NCI-H2171 treated with DMSO at 0.1 percent for 48 hours (cell line): ENCODE results near the gene UBA6.

Experiments used
- DNase-seq: peaks from one replicate; lab custom pipeline; 2025; lab: John Stamatoyannopoulos, UW

The UBA6 gene

DNA sequence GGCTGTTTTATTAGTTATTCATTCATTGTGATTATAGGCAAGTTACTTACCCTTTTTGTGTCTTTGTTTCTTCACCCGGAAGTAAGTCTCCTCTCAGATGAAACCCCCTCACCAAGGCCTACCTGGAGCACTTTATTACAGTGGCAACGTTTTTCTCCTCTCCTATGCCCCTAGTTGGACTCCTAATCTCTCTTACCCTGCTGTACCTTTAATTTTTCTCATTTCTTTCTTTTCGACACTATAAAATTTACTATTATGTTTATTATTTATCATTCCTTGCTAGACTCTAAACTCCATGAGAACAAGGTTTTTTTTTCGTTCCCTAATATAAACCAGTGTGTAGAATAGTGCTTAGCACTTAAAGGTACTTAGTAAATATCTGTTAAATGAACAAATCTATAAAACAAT, 124.9 kb downstream of the UBA6 start:
- no peak for DNase-seq

DNA sequence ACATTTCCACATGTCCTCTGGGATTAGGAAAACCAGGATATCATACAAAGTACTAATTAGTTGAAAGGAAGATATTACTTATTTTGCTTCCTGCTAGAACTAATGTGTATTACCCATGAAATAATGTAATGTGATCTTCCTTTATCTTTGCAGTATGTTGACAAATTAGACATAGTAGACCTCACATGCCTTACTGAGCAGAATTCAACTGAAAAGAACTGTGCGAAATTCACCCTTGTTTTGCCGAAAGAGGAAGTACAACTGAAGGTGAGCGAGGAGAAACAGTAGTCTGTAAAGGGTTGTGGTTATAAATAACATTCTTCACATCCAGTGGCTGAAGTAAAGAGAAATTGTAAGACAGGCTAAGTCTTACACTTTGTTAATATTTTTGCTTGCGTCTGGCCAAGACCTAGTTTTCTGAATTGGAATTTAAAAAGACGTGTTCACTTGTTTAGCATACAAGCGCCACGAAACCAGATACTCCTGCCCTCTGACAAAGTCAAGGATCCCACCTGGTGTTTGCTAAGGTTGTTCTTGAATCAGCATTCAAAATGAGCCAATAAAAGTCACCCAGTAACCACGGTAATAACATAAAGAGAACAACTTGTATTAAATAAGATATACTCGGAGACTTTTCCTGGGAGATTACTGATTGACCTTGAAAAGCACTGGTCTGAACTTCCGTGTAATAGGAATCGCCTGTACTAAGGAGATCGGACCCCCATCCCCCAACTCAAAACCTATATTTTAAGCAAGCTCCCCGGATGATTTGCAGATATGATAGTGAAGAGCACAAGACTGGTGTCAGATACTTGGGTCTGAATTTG, 125.5 kb downstream of the UBA6 start:
- peak; percentile 83 for DNase-seq

DNA sequence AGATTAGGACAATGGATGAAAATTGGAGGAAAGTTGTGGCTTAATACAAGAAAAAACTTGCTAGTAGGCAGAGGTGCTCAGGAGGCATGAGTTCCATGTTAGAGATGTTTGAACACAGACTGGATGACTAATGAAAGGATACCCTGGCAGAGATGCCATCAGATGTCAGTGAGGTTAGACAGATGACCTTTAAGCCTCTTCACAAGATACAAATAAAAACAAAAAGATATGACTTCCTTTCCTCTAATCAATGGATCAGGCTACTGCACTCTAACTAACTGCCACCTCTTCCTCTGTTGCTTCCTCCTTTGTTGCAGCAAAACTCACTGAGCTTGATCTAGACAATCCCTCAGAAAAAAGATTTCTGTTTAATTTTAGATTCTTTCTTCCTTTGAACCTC, 127.8 kb downstream of the UBA6 start:
- no peak for DNase-seq

DNA sequence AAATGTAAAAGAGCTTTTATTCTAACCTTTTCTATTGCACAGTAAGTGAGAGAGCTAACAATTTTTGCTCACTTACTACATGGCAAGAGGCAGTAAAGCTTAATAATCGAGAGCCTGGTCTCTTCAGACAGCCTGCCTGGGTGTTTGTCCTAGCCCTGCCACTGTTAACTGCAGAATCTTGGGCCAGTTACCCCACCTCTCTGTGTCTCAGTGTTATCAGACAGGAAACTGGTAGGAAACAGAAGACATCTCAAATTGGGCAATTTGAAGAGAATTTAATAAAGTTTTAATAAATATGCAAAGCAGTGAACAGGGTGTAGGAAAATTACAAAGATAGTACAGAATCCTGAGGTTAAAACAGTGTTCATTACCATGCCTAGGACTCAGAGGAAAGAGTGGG, 129.0 kb downstream of the UBA6 start:
- no peak for DNase-seq

DNA sequence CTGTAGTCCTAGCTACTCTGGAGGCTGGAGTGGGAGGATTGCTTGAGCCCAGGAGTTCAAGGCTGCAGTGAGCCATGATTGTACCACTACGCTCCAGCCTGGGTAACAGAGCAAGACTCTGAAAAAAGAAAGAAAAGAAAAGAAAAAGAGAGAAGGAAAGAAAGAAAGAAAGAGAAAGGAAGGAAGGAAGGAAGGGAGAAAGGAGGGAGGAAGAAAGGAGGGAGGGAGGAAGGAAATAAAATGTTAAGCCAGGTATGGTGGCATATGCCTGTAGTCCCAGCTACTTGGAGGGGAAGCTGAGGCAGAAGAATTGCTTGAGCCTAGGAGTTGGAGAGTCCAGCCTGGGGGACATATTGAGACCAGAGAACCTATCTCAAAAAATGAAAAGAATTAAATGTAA, 130.4 kb downstream of the UBA6 start:
- no peak for DNase-seq

DNA sequence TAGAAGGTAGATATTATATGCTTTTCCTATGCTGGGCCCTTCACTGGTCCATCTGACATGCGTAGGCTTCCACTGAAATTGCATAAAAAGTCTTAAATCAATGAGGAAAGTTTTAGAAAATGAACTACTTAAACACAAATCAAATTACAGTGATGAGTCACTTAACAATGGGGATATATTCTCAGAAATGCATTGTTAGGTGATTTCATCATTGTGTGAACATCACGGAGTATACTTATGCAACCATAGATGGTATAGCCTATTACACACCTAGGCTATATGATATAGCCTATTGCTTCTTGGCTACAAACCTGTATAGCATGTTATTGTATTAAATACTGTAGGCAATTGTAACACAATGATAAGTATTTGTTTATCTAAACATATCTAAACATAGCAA, 132.1 kb downstream of the UBA6 start:
- DNase-seq = no peak

DNA sequence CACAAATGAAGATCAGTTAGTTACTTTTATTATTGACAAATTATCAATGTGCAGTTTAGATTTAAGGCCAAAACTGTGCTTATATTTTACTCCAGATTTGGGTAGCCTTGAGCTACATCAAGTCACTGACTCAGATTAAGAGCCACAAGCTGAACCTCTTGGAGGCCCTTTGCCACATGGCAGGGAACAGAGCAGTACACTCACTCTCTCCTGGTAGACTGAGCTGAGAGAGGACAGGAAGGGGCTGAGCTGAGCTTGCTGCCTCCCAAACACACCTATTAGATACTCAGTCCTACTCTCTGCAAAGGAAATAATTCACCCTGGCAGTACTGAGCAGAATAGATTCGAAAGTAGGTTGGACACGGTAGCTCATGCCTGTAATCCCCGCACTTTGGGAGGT, 134.6 kb downstream of the UBA6 start:
- no peak for DNase-seq

DNA sequence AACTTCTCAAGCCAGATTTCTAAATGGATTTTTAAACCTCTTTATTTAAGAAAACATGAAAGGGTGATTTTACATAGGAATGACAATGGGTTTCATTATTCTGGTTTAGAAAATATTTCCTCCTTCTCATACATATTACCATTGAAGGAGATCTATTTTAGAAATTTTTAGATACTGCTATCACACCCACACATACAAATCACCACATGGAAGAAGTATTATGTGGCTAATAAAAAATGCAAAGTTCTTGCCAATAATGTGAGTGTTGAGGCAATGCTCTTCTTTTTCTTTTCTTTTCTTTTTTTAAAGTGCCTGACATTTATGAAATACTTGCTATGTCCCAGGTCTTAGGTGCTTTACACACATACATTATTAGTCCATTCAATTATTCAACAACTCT, 135.7 kb downstream of the UBA6 start:
- DNase-seq = no peak
